GM19035 (cell line): ENCODE measurements around the gene B4GALNT1.
A peak's percentile ranks its signal among the peaks of the same experiment; 100 is the strongest.
"Not testable (repeated sequence)": the region's sequence is repeated elsewhere in the genome, so short reads cannot be mapped to it uniquely, and the experiment has no call there.

Source experiments
- ATAC-seq: cut with Tn5 transposase; IDR thresholded peaks from one replicate; pipeline ENCODE4 v1.9.1; 2021; ENCODE audit not compliant: unreplicated experiment

Gene B4GALNT1

GRCh38 chr12:57632958-57633840 is at the start of gene B4GALNT1:
Gene B4GALNT1 (minus strand): TSS chr12:57633201. CDS start chr12:57632132, 1,069 bp downstream.
- peak; percentile 72 for ATAC-seq

DNA sequence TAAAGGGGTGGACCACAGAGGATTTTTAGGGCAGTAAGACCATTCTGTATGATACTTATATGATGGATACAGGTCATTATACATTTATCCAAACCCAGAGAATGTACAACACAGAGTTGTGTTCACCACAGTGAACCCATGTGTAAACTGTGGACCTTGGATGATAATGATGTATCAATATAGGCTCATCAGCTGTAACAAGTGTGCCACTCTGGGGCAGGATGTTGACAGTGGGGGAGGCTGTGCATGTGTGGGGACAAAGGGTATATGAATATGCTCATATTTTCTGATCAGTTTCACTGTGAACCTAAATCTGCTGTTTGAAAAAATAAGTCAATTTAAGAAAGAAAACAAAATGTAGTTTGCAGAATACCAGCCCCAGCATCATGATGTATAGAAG is 46.7 kb upstream of the B4GALNT1 start:
- no peak for ATAC-seq

GRCh38 chr12:57677947-57678346 is 44.9 kb upstream of the B4GALNT1 start:
- ATAC-seq, result not testable (repeated sequence)

DNA sequence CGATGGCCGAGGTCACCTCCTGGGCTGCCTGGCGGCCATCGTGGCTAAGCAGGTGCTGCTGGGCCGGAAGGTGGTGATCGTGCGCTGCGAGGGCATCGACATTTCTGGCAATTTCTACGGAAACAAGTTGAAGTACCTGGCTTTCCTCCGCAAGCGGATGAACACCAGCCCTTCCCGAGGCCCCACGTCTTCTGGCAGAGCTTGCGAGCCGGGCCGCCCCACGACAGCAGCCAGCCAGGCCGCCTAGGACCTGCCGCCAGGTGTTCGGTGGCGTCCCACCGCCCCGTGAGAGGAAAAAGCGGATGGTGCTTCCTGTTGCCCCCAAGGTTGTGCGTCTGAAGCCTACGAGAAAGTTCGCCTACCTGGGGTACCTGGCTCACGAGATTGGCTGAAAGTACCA is 41.7 kb upstream of the B4GALNT1 start:
- ATAC-seq, result no peak

DNA sequence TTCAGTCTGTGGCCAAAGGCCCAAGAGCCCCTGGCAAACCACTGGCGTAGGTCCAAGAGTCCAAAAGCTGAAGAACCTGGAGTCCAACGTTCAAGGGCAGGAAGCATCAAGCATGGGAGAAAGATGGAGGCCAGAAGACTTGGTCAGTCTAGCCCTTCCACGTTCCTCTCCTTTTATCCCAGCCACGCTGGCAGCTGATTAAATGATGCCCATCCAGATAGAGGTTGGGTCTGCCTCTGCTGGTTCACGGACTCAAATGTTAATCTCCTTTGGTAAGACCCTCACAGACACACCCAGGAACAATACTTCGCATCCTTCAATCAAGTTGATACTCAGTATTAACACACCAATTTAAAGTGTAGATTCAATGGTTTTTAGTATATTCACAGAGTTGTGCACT is 39.8 kb upstream of the B4GALNT1 start:
- ATAC-seq, result no peak

- not testable (repeated sequence) for ATAC-seq
These were observed 38.8 kb upstream of the B4GALNT1 start for GRCh38 chr12:57671811-57672210.

DNA sequence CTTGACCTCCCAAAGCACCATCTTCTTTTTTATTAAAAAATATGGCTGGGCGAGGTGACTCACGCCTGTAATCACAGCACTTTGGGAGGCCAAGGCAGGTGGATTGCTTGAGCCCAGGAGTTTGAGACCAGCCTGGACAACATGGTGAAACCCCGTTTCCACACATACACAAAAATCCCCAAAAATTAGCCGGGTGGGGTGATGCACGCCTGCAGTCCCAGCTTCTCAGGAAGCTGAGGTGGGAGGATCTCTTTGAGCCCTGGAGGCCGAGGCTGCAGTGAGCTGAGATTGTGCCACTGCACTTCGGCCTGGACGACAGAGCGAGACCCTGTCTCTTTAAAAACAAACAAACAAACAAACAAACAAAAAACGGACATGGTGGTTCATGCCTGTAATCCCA is 36.7 kb upstream of the B4GALNT1 start:
- ATAC-seq, result not testable (repeated sequence)

GRCh38 chr12:57666897-57667296 is 33.9 kb upstream of the B4GALNT1 start:
- no peak for ATAC-seq

DNA sequence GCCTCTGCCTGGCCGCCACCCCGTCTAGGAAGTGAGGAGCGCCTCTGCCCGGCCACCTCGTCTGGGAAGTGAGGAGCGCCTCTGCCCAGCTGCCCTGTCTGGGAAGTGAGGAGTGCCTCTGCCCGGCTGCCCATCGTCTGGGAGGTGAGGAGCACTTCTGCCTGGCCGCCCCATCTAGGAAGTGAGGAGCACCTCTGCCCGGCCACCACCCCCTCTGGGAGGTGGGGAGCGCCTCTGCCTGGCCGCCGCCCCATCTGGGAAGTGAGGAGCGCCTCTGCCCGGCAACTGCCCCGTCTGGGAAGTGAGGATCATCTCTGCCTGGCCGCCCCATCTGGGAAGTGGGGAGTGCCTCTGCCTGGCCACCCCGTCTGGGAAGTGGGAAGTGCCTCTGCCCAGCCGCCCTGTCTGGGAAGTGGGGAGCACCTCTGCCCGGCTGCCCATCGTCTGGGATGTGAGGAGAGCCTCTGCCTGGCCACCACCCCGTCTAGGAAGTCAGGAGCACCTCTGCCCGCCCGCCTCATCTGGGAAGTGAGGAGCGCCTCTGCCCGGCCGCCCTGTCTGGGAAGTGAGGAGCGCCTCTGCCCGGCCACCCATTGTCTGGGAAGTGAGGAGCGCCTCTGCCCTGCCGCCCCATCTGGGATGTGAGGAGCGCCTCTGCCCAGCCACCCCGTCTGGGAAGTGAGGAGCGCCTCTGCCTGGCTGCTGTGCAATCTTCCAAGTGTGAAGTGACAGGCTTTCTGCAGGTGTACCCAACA is 32.2 kb upstream of the B4GALNT1 start:
- not testable (repeated sequence) for ATAC-seq

DNA sequence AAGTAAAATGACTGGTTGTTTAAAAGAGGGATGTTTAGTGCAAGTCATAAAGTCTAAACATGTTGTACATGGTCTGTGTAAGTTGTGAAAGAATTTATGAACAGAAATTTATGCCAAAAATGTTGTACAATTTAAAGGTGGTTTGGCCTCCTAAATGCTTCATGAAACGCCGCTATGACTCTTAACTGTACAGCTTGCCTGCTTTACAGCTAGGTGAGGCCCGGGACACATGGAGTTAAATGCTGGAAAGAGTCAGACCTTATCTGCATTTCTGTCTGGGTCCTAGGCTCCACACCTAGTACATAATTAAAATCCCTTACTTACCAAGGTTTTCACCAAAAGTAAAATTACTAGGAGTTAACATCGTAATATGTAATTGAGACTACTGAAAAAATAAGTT is 28.4 kb upstream of the B4GALNT1 start:
- no peak for ATAC-seq

- no peak for ATAC-seq
These were observed 25.9 kb upstream of the B4GALNT1 start for GRCh38 chr12:57658890-57659289.

GRCh38 chr12:57657744-57658143 is 24.7 kb upstream of the B4GALNT1 start:
- ATAC-seq, result no peak

- not testable (repeated sequence) for ATAC-seq
These were observed 23.4 kb upstream of the B4GALNT1 start for GRCh38 chr12:57656408-57656807.

- no peak for ATAC-seq
These were observed 22.7 kb upstream of the B4GALNT1 start for GRCh38 chr12:57655541-57656240.

DNA sequence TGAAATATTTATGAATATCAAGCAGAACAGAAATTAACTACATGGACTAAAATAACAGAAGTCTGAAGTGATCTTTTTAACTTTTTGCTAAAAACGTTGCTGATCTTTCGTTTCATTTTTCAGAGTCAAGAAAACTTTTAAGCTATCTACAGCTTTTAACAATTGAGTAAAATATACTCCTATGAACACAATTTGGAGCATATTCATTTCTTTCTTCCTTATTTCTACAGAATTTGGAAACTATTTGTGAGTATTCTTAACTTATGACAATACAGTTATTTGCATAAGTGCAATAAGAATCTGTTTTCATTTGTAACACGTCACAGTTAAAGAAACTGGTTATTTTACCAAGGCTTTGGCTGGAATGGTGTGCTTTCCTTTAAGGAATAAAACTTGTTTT is 21.0 kb upstream of the B4GALNT1 start:
- no peak for ATAC-seq

GRCh38 chr12:57646659-57647049 is 13.7 kb upstream of the B4GALNT1 start:
- not testable (repeated sequence) for ATAC-seq

DNA sequence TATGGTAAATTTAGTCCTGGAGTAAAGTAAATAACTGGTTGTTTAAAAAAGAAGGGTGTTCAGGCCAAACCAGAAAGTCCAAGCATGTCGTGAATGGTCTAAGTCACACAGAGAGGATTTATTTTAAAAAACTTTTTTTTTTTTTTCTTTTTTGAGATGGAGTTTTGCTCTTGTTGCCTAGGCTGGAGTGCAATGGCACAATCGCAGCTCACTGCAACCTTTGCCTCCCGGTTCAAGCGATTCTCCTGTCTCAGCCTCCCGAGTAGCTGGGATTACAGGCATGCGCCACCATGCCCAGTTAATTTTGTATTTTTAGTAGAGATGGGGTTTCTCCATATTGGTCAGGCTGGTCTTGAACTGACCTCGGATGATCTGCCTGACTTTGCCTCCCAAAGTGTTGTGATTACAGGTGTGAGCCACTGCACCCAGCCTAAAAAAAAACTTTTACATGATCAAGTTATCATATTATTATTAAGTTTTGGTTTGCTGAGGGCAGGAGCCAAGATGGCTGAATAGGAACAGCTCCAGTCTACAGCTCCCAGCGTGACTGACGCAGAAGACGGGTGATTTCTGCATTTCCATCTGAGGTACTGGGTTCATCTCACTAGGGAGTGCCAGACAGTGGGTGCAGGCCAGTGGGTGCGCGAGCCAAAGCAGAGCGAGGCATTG is 13.1 kb upstream of the B4GALNT1 start:
- not testable (repeated sequence) for ATAC-seq

DNA sequence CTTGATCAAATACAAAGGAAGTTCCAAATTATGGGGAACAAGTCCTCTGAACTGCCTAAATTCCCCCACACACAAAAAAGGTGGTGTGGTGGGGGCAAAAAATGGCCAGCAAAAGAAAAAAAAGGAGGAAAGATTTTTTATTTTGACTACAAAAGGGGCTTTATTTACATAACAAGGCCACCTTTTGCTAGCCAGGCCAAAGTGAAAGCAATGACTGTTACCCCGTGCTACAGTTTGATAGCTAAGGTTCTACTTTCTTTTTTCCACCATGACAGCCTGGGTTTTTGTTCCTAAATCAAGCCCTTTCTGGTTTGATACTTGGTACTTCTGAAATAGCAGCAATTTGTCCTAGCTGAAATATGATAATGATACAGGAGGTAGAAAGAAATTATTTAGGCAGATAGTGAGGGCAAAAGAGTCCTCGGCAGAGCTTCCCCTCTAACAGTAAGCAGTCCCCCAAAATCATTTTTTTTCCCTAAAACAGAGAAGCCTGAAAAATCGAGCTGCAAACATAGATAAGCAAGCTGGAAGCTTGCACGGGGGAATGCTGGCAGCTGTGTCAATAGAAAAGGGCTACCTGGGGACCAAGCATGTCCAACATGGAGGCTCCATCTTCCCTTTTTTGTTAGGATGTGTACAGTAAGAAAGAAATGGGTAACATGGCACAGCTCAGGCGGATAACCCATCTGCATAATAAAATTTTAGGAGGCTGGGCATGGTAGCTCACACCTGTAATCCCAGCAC is 8.9 kb upstream of the B4GALNT1 start:
- no peak for ATAC-seq

DNA sequence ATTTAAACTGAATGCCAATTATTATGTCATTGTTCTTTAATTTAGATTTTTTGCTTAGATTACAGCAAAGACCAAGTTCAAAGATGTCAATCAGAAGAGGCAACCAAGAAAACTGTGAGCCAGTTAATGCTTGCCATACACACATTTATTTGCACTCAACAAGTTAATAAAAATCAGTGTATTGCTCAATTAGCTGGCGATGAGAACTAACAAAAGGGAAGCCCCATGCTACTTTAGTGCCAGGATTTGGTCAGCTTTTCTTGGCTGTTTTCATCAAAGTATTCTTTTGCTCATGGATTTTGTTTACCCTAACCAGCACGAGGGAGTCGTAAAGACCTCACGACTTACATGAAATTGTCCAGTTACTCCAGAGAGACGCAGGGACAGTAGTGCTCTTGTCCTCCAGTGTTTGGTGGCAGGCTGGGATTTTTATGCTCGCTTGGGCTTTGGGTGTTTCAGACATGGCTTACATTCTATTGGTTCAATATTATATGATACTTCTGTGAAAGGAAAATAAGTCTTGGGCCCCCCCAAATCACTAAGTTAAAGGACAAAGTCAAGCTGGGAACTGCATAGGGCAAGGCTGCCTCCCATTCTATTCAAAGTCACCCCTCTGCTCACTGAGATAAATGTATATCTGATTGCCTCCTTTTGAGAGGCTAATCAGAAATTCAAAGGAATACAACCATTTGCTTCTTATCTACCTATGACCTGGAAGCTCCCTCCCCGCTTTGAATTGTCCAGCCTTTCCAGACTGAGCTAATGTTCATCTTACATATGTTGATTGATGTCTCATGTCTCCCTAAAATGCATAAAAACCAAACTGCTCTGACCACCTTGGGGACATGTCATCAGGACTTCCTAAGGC is 7.4 kb upstream of the B4GALNT1 start:
- ATAC-seq, result no peak
